Fibroblast of mammary gland (primary cell): Measurements from ENCODE around the gene FAM20C.

Source experiments
- DNase-seq: peaks from one replicate; pipeline ENCODE4 v3.0.0-alpha.2; 2010; ENCODE audit warnings: low read depth
- H3K4me3 ChIP-seq: 2 replicates; pipeline ENCODE4 v1.5.1; 2011; ENCODE audit warnings: low read depth, mild to moderate bottlenecking, low read length, moderate library complexity; ENCODE audit not compliant: control insufficient read depth
- TF ChIP-seq, protein P1 (sequence below): conservative IDR thresholded peaks from 2 replicates; pipeline ENCODE4 v1.5.1; 2011; ENCODE audit warnings: low read depth, low read length, inconsistent platforms; ENCODE audit not compliant: control insufficient read depth, insufficient read depth

The FAM20C gene

DNA sequence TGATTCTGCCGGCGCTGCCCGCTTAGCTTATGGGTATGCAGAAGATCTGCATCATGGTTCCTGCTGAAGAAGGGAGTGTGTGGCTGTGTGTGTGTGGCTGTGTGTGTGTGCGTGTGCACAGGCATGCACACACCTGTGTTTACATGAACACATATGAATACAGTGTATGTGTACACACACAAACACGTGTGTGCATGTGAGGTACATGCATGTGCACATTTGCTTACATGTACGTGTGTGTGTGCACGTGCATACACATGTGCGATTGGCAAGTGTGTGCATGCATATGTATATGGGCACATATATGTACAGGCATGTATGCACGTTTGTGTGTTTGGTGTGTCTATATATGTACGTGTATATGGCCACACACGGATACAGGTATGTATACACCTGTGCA lies 16.4 kb upstream of the FAM20C start:
- H3K4me3 ChIP-seq, result no peak overlapping the region
- no peak for DNase-seq
- TF ChIP-seq, protein P1, sequence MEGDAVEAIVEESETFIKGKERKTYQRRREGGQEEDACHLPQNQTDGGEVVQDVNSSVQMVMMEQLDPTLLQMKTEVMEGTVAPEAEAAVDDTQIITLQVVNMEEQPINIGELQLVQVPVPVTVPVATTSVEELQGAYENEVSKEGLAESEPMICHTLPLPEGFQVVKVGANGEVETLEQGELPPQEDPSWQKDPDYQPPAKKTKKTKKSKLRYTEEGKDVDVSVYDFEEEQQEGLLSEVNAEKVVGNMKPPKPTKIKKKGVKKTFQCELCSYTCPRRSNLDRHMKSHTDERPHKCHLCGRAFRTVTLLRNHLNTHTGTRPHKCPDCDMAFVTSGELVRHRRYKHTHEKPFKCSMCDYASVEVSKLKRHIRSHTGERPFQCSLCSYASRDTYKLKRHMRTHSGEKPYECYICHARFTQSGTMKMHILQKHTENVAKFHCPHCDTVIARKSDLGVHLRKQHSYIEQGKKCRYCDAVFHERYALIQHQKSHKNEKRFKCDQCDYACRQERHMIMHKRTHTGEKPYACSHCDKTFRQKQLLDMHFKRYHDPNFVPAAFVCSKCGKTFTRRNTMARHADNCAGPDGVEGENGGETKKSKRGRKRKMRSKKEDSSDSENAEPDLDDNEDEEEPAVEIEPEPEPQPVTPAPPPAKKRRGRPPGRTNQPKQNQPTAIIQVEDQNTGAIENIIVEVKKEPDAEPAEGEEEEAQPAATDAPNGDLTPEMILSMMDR, result no peak

DNA sequence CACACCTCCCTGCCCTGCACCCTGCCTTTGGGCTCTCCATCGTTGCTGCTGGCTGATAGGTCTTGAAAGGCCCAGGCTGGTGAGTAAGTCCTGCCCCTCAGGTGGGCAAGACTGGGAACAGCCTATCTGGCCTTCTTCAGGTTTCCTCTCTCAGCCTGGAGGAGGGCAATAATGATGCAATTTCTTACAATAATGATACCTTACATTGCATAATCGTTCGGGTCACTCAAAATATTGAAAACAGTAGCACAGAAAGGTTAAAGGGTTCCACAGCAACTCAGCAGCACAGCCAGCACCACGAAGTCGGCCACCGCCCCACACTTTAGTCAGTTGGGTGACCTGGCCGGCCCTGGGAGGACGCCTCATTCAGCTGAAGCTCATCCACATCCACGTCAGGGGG lies 16.0 kb upstream of the FAM20C start:
- H3K4me3 ChIP-seq, result no peak overlapping the region
- DNase-seq, result no peak
- TF ChIP-seq, protein P1, result no peak

DNA sequence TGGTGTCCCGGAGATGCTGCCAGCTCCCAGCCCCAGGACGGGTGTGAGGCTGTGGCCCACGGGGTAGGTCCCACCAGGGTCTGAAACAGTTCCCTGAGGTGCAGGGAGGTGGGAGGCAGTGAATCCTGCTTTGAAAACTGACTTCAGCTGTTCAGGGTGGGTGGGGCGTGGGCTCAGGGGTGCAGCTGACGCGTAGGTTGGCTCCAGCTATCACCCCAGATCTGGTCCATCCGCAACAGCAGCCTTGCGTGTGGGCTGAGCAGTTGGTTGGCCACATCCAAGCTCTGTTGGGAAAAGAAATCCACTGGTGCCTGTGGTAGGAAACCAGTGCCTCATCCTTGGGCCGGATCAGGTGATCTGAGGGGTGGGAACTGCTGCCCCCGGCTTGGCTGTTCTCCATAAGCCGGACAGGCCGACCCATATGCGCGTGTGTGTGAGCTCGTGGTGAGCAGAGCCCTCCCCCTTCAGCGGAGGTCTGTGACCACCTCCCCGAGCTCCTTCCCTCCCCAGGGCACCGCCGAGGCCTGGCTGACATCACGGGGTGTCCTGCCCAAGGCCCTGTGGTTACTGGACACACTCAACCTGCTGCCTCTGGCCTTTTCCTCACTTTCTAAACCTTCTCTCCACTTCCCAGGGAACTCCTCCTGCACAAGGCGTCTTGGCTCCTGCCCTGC lies 15.4 kb upstream of the FAM20C start:
- no peak for DNase-seq
- TF ChIP-seq, protein P1, result no peak
- H3K4me3 ChIP-seq, result no peak overlapping the region

DNA sequence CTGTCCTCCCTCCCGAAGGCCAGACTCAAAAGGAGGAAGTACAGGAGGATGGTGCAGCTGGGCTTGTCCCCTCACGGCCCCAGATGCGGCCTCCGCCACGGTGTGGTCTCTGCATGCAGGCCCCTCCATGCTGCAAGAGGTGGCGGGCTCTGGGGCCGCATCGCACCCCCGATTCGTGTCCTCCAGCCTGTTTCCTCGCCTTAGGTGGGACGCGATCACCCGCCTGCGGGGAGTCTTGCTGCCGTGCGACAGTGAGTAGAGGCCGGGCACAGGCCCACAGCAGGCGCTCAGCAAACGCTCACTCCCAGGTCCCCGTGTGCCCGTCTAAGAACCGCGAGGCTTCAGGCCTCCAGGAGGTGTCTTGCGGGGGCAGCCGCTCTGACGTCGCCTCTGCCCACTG lies 13.9 kb upstream of the FAM20C start:
- DNase-seq, result no peak
- H3K4me3 ChIP-seq, result no peak overlapping the region
- TF ChIP-seq, protein P1, result no peak

DNA sequence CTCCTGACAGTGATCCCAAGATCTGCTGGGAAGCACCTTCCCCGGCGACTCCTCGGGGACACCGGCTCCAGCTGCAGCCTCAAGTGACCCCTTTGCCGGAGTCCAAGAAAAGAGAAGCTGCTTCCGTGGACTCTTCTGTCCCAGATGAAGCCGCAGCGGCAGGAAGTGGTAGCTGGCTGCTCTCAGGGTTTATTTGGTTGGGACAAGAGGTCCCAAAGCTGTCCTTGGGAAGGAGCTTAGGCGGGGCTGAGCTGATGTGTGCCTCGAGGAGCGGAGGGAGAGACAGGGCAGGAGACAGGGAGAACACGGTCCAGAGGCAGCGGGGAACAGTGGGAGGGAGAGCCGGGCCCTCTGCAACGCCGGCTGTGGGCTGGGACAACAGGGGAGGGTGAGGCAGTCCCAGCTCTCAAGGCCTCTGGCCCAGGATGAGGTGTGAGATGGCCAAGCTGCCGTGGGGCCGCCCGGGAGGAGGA lies 13.1 kb upstream of the FAM20C start:
- TF ChIP-seq, protein P1, result no peak
- no peak for DNase-seq
- H3K4me3 ChIP-seq, result no peak overlapping the region

DNA sequence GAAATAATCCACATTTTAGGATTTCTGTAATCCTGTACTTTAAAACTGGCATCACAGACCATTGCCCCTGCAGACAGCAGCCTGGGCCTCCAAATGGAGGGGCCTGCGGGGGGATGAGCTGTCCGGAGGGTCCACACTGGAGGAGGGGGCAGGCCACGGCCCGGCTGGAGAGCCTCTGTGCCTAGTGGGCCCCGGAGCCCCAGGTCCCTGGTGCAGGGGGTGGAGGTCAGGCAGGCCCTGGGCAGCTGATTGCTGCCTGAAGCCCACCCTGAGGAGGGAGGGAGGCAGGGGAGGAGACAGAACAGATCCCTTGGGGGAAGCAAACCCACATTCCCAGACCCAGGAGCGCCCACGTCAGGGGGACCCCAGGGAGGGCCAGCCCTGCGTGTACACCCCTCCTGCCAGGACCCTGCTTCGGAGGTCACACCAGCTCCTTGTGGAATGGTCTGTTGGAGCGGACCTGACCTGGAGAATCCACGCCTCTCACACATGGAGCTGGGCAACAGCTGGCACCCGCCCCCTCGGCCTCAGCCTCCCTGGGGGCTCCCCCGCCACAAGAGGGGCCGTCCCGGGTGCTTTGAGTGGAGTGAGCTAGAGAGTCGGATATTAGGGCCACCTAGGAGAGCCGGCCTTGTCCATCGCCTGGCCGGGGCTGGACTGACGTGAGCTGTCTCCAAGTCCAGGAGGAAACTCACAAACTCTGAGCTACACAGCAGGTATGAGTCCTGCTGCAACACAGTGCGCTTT lies 12.2 kb upstream of the FAM20C start:
- TF ChIP-seq, protein P1, result no peak
- no peak for DNase-seq
- H3K4me3 ChIP-seq, result no peak overlapping the region
